Putamen (tissue), 1 donor: ENCODE results near the gene IQCH.
"Not testable (repeated sequence)": the region's sequence is repeated elsewhere in the genome, so short reads cannot be mapped to it uniquely, and the experiment has no call there.

Experiments used
- DNase-seq: peaks from one replicate; pipeline ENCODE4 v3.0.0-alpha.2; 2016; ENCODE audit warnings: low spot score

Gene IQCH

GRCh38 chr15:67396114-67396513 lies 141.5 kb downstream of the IQCH start:
- peak; percentile 21 for DNase-seq

GRCh38 chr15:67397139-67397538 lies 142.6 kb downstream of the IQCH start:
- DNase-seq, result no peak

GRCh38 chr15:67399925-67400324 lies 145.3 kb downstream of the IQCH start:
- no peak for DNase-seq

GRCh38 chr15:67400890-67401289 lies 146.3 kb downstream of the IQCH start:
- no peak for DNase-seq

- DNase-seq, result no peak
Measured at GRCh38 chr15:67401336-67401735, 146.8 kb downstream of the IQCH start.

- no peak for DNase-seq
Measured at GRCh38 chr15:67403428-67404154, 149.0 kb downstream of the IQCH start.

- no peak for DNase-seq
Measured at GRCh38 chr15:67405208-67406191, 150.9 kb downstream of the IQCH start.

GRCh38 chr15:67406257-67406861 lies 151.8 kb downstream of the IQCH start:
- no peak for DNase-seq

GRCh38 chr15:67407786-67408185 lies 153.2 kb downstream of the IQCH start:
- DNase-seq, result no peak

GRCh38 chr15:67409175-67409574 lies 154.6 kb downstream of the IQCH start:
- DNase-seq, result no peak

- DNase-seq, result no peak
Measured at GRCh38 chr15:67411486-67411885, 156.9 kb downstream of the IQCH start.

GRCh38 chr15:67413770-67414390 lies 159.3 kb downstream of the IQCH start:
- DNase-seq, result no peak

- no peak for DNase-seq
Measured at GRCh38 chr15:67415181-67415580, 160.6 kb downstream of the IQCH start.

GRCh38 chr15:67416891-67417290 lies 162.3 kb downstream of the IQCH start:
- DNase-seq, result no peak

- DNase-seq, result no peak
Measured at GRCh38 chr15:67419705-67420104, 165.1 kb downstream of the IQCH start.

- DNase-seq, result no peak
Measured at GRCh38 chr15:67420137-67420536, 165.6 kb downstream of the IQCH start.

GRCh38 chr15:67421105-67421504 lies 166.5 kb downstream of the IQCH start:
- no peak for DNase-seq

- no peak for DNase-seq
Measured at GRCh38 chr15:67422296-67422695, 167.7 kb downstream of the IQCH start.

GRCh38 chr15:67433495-67434099 lies 179.0 kb downstream of the IQCH start:
- no peak for DNase-seq

GRCh38 chr15:67436351-67437250 lies 182.0 kb downstream of the IQCH start:
- DNase-seq, result not testable (repeated sequence)

- DNase-seq, result no peak
Measured at GRCh38 chr15:67444100-67444499, 189.5 kb downstream of the IQCH start.
